ENCODE data around the gene LNX1. TPM values are rescaled to one million over a fixed set of nuclear protein-coding genes. Genes with fewer than 3 reads are reported as not detected.

LNX1 gene
- total RNA-seq, 1 experiment from 2014 or later = 1.7 TPM

DNA sequence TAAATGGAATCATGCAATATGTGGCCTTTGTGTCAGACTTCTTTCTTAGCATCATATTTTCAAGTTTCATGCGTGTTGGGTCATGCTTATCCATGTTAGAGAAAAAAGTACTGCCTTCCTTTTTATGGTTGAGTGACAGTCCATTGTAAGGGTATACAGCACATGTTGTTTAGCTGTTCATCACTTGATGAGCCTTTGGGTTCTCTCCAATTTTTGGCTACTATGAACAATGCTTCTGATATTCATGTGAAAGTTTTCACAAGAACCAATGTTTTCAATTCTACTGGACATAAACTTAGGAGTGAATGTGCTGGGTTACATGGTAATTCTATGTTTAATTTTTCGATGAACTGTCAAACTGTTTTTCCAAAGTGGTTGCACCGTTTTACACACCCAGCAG, 28.1 kb upstream of the LNX1 start:
- Histone ChIP-seq H2BK120ac (ENCODE audit: low read depth, low read length, poor library complexity, severe bottlenecking) (no peak overlapping the region), H3K23ac (ENCODE audit: insufficient read length, low read depth, low read length) (no peak overlapping the region), H4K91ac (ENCODE audit: insufficient read length, low read depth, low read length) (no peak overlapping the region), H2BK12ac (ENCODE audit: insufficient read length, low read depth, low read length) (no peak overlapping the region), H2AK5ac (ENCODE audit: insufficient read length, low read length) (no peak overlapping the region), H3K9ac (ENCODE audit: extremely low read depth, insufficient read length, low read length) (no peak overlapping the region), H2BK15ac (ENCODE audit: low read depth, low read length) (no peak overlapping the region), H2BK20ac (ENCODE audit: low read depth, low read length, poor library complexity, severe bottlenecking) (no peak overlapping the region), H3K23me2 (ENCODE audit: insufficient read length, low read depth, low read length, poor library complexity, severe bottlenecking) (no peaks in the 10 kb centered on the region), H3K4ac (ENCODE audit: low read depth, low read length) (no peak overlapping the region), H3K79me2 (ENCODE audit: insufficient read depth, low read length) (no peaks in the 10 kb centered on the region), H3K79me1 (ENCODE audit: insufficient read depth, low read depth, low read length, poor library complexity, severe bottlenecking) (no peaks in the 10 kb centered on the region), H3K18ac (ENCODE audit: insufficient read length, low read depth, low read length) (no peak overlapping the region), H3K4me1 (ENCODE audit: insufficient read depth, low read length) (0 out of 2 replicates have a peak, but pooled peaks cover 2% of the 10 kb centered on the region), H4K5ac (ENCODE audit: insufficient read length, low read depth, low read length) (no peak overlapping the region), H2BK5ac (ENCODE audit: insufficient read length, low read length) (no peak overlapping the region), H3K14ac (ENCODE audit: insufficient read depth, low read length) (no peak overlapping the region), H3K4me2 (ENCODE audit: insufficient read depth, insufficient read length, low read length) (no peak overlapping the region), H2AFZ (ENCODE audit: low read length) (no peak overlapping the region), H4K8ac (replicated peaks; ENCODE audit: insufficient read length, low read depth, low read length) (no peak overlapping the region), H3K9me3 (ENCODE audit: control insufficient read depth, low read depth, low read length) (no peaks in the 10 kb centered on the region), H4K20me1 (ENCODE audit: control insufficient read depth, insufficient read depth, insufficient read length) (no peaks in the 10 kb centered on the region), H3K27me3 (ENCODE audit: insufficient read depth, low read length) (no peaks in the 10 kb centered on the region), H3T11ph (ENCODE audit: low read length) (no peak overlapping the region), H3K56ac (ENCODE audit: insufficient read length, low read depth, low read length) (no peak overlapping the region), H3K27ac (ENCODE audit: insufficient read length, low read depth, low read length) (no peak overlapping the region)
- no peaks in the 10 kb centered on the region; the same call in 1 of the 2 replicates for H3K27me3 Mint-ChIP-seq (ENCODE audit: low read depth)
- H3K4me3 Mint-ChIP-seq = no peak overlapping the region
- DNase-seq = no peak
- H3K27ac Mint-ChIP-seq = no peak overlapping the region
- H3K36me3 Mint-ChIP-seq (ENCODE audit: insufficient read depth in 1 of 3, low read depth in 3 of 3) = no peaks in the 10 kb centered on the region
- TF ChIP-seq, protein P1, sequence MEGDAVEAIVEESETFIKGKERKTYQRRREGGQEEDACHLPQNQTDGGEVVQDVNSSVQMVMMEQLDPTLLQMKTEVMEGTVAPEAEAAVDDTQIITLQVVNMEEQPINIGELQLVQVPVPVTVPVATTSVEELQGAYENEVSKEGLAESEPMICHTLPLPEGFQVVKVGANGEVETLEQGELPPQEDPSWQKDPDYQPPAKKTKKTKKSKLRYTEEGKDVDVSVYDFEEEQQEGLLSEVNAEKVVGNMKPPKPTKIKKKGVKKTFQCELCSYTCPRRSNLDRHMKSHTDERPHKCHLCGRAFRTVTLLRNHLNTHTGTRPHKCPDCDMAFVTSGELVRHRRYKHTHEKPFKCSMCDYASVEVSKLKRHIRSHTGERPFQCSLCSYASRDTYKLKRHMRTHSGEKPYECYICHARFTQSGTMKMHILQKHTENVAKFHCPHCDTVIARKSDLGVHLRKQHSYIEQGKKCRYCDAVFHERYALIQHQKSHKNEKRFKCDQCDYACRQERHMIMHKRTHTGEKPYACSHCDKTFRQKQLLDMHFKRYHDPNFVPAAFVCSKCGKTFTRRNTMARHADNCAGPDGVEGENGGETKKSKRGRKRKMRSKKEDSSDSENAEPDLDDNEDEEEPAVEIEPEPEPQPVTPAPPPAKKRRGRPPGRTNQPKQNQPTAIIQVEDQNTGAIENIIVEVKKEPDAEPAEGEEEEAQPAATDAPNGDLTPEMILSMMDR (conservative IDR thresholded peaks at IDR 0.05) = no peak
- WGBS (ENCODE audit: extremely low coverage, insufficient read length, low lambda C conversion rate) = no CpG with 5 or more reads among the region's 3 CpGs
- H3K9me3 Mint-ChIP-seq = no peaks in the 10 kb centered on the region; a peak in 2 of 5 replicates
- peaks cover 7 to 8% of the 10 kb centered on the region in 2 experiments; a peak in 3 of 4 replicates for H3K4me1 Mint-ChIP-seq
